Osteoblast (primary cell): ENCODE measurements around the gene PDK2. TPM values are rescaled to one million over a fixed set of nuclear protein-coding genes. Genes with fewer than 3 reads are reported as not detected.
A peak's percentile ranks its signal among the peaks of the same experiment; 100 is the strongest.

Experiments used
- DNase-seq: peaks from one replicate; pipeline ENCODE4 v3.0.0; 2011; ENCODE audit warnings: low spot score, mixed read lengths; ENCODE audit not compliant: insufficient read length; ENCODE audit errors: missing footprints
- H2AFZ ChIP-seq: 2 replicates; pipeline ENCODE4 v1.6.0; 2011; ENCODE audit warnings: mild to moderate bottlenecking, low read length
- H3K27ac ChIP-seq: 2 replicates; pipeline ENCODE4 v1.5.1; 2011; ENCODE audit warnings: mild to moderate bottlenecking, low read depth, low read length, moderate library complexity
- H3K27me3 ChIP-seq: 2 replicates; pipeline ENCODE4 v1.6.0; 2012; ENCODE audit warnings: mild to moderate bottlenecking, control low read depth, inconsistent platforms, low read length, moderate library complexity; ENCODE audit not compliant: insufficient read depth
- H3K36me3 ChIP-seq: 2 replicates; pipeline ENCODE4 v1.5.1; 2011; ENCODE audit warnings: mild to moderate bottlenecking, low read length, control low read depth, moderate library complexity; ENCODE audit not compliant: insufficient read depth
- H3K4me1 ChIP-seq: 2 replicates; pipeline ENCODE4 v1.5.1; 2011; ENCODE audit warnings: mild to moderate bottlenecking, low read length, control low read depth, moderate library complexity; ENCODE audit not compliant: insufficient read depth
- H3K4me2 ChIP-seq: 2 replicates; pipeline ENCODE4 v1.6.0; 2011; ENCODE audit warnings: mild to moderate bottlenecking, low read length; ENCODE audit not compliant: insufficient read depth
- H3K4me3 ChIP-seq: fragments of 200-600 bp; sonication (generic); 3 replicates; pipeline ENCODE4 v1.5.1; 2012; ENCODE audit warnings: mild to moderate bottlenecking, low read length, inconsistent platforms; ENCODE audit not compliant: insufficient read depth
- H3K79me2 ChIP-seq: 2 replicates; pipeline ENCODE4 v1.6.0; 2012; ENCODE audit warnings: mild to moderate bottlenecking, low read length, control low read depth, inconsistent platforms; ENCODE audit not compliant: insufficient read depth
- H3K9me3 ChIP-seq: 2 replicates; pipeline ENCODE4 v1.5.1; 2011; ENCODE audit warnings: low read depth, low read length, control low read depth
- H4K20me1 ChIP-seq: 2 replicates; pipeline ENCODE4 v1.6.0; 2012; ENCODE audit warnings: mild to moderate bottlenecking, low read length, control low read depth; ENCODE audit not compliant: insufficient read depth
- total RNA-seq: library from RNA; depleted of rRNA; stranded (reverse); fragments of >200 nt; gene quantifications from 2 replicates; pipeline ENCODE4 v1.2.3, GENCODE V29; 2012
- TF ChIP-seq, protein P1 (sequence below): IDR thresholded peaks from 2 replicates; pipeline ENCODE4 v1.5.1; 2011; ENCODE audit warnings: mild to moderate bottlenecking, low read depth, low read length, moderate library complexity; ENCODE audit errors: extremely low read depth

The PDK2 gene
- total RNA-seq, 1 donor: 43.4 TPM

DNA sequence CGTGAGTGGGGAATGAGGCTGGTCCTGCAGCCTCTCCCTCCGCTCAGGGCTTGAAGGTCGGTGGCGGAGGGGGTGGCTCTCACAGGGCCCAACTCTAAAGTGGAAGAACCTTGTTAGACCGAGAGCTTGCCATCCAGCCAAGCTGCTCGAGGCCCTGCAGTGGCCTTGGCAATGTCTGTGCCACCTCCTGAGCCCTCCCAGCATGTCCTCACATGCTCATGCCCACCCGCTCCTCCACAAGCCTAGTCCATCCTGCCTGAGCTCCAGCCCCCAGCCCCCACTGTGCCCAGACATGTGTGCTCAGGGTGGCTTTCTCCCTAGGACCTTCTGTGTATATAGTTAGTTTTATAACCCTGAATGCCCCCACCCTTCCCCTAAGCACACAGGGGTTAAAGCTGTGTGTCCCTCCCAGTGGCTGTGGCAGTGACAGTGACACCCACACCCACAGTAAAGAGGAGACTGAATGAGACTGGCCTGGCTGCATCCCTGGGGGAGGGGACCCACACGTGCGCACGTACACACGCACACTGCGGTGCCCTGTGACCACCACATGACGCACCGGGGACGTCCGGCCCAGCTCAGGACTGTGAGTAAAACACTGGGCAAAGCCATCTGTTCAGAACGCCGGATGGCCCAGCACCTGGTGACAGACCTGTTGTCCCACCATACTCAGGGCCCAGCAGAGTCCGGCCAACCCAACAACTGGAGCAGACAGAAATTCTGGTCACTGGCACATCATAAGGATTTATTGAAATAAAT, 15.6 kb downstream of the PDK2 start:
- DNase-seq: peak; percentile 78

DNA sequence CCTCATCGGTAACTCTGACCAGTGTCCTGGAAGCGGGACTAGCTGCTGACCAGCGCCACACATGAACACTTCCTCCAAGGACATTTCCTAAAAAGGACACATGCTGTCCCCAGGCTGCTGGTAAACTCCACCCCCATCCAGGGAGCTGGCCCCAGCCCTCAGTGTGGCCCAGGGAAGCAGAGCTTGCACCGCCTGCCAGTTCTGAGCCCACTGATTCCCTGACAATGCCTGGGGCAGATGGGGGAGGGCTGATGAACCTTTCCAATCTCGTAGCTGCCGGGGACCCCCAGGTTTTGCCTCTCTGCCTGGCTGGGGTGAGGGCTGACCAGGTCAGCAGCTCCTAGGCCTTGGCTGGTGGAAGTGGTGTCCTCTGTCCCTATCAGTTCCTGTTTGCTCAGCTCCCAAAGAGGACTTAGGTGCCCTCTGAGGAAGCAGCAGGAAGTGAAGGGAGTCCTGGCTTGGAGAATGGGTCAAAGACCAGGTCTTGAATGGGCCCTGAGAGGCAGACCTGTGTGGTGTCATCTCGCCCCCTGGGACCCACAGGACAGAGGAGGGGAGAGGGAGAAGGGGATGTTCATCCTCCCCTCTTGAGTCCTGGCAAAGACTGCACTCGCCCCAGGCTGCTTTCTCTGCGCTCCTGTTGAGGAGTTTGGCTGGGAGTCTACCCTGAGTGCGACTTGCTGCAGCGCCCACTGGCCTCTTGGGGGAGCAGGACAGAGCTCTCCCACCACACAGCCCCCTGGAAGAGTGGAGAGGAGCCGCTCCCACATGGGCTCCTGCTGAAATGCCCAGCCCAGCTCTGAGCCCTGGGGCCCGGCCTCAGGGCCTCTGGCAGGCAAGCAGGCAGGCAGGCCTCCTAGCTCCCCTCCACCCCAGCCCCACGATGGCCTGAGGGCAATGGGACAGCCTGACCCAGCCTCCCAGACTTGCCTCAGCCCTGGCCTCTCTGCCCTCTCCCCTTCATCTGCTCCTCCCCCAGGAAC, 16.8 kb downstream of the PDK2 start:
- Histone ChIP-seq H3K4me2 (no peak overlapping the region), H3K27ac (no peak overlapping the region)

More for the DNA sequence above, 15.6 kb downstream of the PDK2 start:
- H3K27me3 ChIP-seq: no peaks in the 10 kb centered on the region
- no peaks in the 10 kb centered on the region for H3K79me2 ChIP-seq
- peaks cover 10% of the 10 kb centered on the region for H3K4me1 ChIP-seq
- no peaks in the 10 kb centered on the region for H3K9me3 ChIP-seq
- TF ChIP-seq, protein P1, sequence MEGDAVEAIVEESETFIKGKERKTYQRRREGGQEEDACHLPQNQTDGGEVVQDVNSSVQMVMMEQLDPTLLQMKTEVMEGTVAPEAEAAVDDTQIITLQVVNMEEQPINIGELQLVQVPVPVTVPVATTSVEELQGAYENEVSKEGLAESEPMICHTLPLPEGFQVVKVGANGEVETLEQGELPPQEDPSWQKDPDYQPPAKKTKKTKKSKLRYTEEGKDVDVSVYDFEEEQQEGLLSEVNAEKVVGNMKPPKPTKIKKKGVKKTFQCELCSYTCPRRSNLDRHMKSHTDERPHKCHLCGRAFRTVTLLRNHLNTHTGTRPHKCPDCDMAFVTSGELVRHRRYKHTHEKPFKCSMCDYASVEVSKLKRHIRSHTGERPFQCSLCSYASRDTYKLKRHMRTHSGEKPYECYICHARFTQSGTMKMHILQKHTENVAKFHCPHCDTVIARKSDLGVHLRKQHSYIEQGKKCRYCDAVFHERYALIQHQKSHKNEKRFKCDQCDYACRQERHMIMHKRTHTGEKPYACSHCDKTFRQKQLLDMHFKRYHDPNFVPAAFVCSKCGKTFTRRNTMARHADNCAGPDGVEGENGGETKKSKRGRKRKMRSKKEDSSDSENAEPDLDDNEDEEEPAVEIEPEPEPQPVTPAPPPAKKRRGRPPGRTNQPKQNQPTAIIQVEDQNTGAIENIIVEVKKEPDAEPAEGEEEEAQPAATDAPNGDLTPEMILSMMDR: no peak
- no peak overlapping the region for H3K4me2 ChIP-seq
- H3K4me3 ChIP-seq: no peak overlapping the region
- H4K20me1 ChIP-seq: peaks cover 3% of the 10 kb centered on the region
- H3K36me3 ChIP-seq: peaks cover 3% of the 10 kb centered on the region
- no peak overlapping the region for H2AFZ ChIP-seq
- H3K27ac ChIP-seq: no peak overlapping the region

DNA sequence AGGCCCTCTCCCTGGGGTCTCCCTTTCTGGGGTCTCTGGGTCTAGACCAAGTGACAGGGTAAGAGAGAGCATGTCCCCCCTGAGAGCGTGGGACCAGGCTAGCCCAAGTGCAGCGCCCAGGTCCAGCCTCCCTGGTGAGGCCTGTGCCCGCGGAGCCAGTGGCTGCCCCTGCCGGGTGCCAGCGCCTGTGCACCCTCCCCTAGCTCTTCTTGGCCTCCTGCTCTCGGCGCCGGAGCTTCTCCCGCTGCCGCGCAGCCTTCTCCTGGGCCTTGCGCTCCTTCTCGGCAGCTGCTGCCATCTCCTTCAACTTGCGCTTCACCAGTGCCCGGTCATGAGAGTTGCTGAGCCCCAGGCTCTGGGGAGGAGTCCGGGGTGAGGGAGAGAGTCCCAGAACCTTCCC, 17.5 kb downstream of the PDK2 start:
- peaks cover 2% of the 10 kb centered on the region for H3K36me3 ChIP-seq
- TF ChIP-seq, protein P1: no peak
- H2AFZ ChIP-seq: no peak overlapping the region
- peaks cover 4% of the 10 kb centered on the region for H3K27me3 ChIP-seq
- peaks cover 3% of the 10 kb centered on the region for H4K20me1 ChIP-seq
- no peaks in the 10 kb centered on the region for H3K9me3 ChIP-seq
- H3K4me2 ChIP-seq: no peak overlapping the region
- H3K27ac ChIP-seq: no peak overlapping the region
- DNase-seq: no peak
- H3K79me2 ChIP-seq: no peaks in the 10 kb centered on the region
- H3K4me1 ChIP-seq: peaks cover 11% of the 10 kb centered on the region
- H3K4me3 ChIP-seq: no peak overlapping the region

More for the DNA sequence above, 16.8 kb downstream of the PDK2 start:
- Histone ChIP-seq H3K36me3 (peaks cover 2% of the 10 kb centered on the region), H3K9me3 (no peaks in the 10 kb centered on the region), H4K20me1 (peaks cover 3% of the 10 kb centered on the region), H3K4me1 (peaks cover 10% of the 10 kb centered on the region), H3K79me2 (no peaks in the 10 kb centered on the region), H2AFZ (no peak overlapping the region), H3K4me3 (no peak overlapping the region), H3K27me3 (no peaks in the 10 kb centered on the region)
- DNase-seq: no peak
- TF ChIP-seq, protein P1: no peak
